T-helper 1 cell treated with Interleukin-12 subunit alpha and Interleukin-12 subunit beta and Interleukin-4 antibody, amounts not matched to agents 30 μg/mL and 1 μg/mL, for 36 hours (primary cell): ENCODE measurements around the gene TCF7L2.

Experiments
- H3K27ac Mint-ChIP-seq: one replicate; pipeline ENCODE4 v1.8.0; 2021; ENCODE audit warnings: mild to moderate bottlenecking, mixed read lengths
- H3K27me3 Mint-ChIP-seq: one replicate; pipeline ENCODE4 v1.8.0; 2021; ENCODE audit warnings: low read depth, mixed read lengths
- H3K36me3 Mint-ChIP-seq: one replicate; pipeline ENCODE4 v1.8.0; 2021; ENCODE audit warnings: low read depth, mixed read lengths
- H3K4me1 Mint-ChIP-seq: one replicate; pipeline ENCODE4 v1.8.0; 2021; ENCODE audit warnings: low read depth, mixed read lengths
- H3K4me3 Mint-ChIP-seq: one replicate; pipeline ENCODE4 v1.8.0; 2021; ENCODE audit warnings: mild to moderate bottlenecking, moderate library complexity, mixed read lengths
- H3K9me3 Mint-ChIP-seq: one replicate; pipeline ENCODE4 v1.8.0; 2021; ENCODE audit warnings: mixed read lengths

TCF7L2 gene

DNA sequence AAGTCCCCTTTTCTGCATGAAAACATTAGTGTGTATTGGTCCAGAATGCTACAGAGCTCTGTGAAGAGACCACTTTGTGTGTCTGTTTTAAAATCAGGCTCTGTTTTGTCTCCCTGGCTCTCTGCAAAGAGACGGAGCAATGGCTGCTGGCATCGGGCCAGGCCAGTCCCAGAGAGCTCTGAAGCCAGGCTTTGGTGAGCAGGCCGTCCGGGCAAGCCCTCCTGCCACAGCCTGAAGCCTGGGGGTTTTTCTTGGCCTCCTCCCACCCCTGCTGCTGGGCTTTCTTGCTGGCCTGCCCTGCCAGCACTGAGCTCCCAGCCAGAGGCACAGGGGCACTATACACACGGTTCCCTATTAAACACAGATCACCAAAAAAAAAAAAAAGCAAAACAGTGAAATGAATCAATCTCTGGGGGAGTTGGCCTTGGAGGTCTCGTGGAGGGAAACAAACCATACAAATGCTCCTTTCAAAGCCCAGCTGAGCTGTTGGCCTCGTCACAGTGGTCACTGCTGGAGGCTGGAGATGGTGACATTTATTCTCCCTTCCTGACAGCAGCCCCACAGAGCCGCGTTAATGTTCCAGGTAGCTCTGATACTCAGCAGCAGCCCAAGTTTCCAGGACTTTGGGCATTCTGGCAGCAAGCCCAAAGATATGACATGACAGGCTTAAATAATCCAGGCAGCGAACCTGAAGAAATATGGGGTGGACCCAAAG lies 237.2 kb downstream of the TCF7L2 start:
- no peaks in the 10 kb centered on the region for H3K4me1 Mint-ChIP-seq
- no peaks in the 10 kb centered on the region for H3K9me3 Mint-ChIP-seq
- H3K36me3 Mint-ChIP-seq: no peaks in the 10 kb centered on the region
- H3K27me3 Mint-ChIP-seq: no peaks in the 10 kb centered on the region
- H3K27ac Mint-ChIP-seq: no peak overlapping the region
- no peak overlapping the region for H3K4me3 Mint-ChIP-seq

GRCh38 chr10:113199459-113199858 lies 249.4 kb downstream of the TCF7L2 start:
- Mint-ChIP-seq H3K27me3 (peaks cover 9% of the 10 kb centered on the region), H3K4me1 (no peaks in the 10 kb centered on the region), H3K4me3 (no peak overlapping the region), H3K36me3 (no peaks in the 10 kb centered on the region), H3K27ac (no peak overlapping the region), H3K9me3 (peaks cover 3% of the 10 kb centered on the region)

- peaks cover 5% of the 10 kb centered on the region for H3K27me3 Mint-ChIP-seq
- H3K4me3 Mint-ChIP-seq: no peak overlapping the region
- peaks cover 3% of the 10 kb centered on the region for H3K9me3 Mint-ChIP-seq
- H3K36me3 Mint-ChIP-seq: no peaks in the 10 kb centered on the region
- no peak overlapping the region for H3K27ac Mint-ChIP-seq
- H3K4me1 Mint-ChIP-seq: no peaks in the 10 kb centered on the region
Observed at GRCh38 chr10:113202011-113202410, 252.0 kb downstream of the TCF7L2 start.

DNA sequence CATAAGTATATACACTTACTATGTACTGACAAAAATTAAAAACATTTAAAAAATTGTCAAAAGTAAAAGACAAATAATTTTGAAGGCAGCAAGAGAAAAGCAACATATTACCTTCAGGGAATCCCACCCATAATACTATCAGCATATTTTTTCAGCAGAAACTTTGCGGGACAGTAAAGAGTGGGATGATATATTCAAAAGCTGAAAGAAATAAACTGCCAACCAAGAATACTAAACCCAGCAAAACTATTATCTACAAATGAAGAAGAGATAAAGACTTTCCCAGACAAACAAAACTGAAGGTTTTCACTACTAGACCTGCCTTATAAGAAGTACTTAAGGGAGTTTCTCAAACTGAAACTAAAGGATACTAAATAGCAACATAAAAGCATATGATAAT lies 257.9 kb downstream of the TCF7L2 start:
- Mint-ChIP-seq H3K4me1 (no peaks in the 10 kb centered on the region), H3K4me3 (no peak overlapping the region), H3K27me3 (no peaks in the 10 kb centered on the region), H3K9me3 (peaks cover 9% of the 10 kb centered on the region), H3K36me3 (no peaks in the 10 kb centered on the region), H3K27ac (no peak overlapping the region)

GRCh38 chr10:113213035-113213434 lies 263.0 kb downstream of the TCF7L2 start:
- H3K4me1 Mint-ChIP-seq: no peaks in the 10 kb centered on the region
- H3K27ac Mint-ChIP-seq: no peak overlapping the region
- no peaks in the 10 kb centered on the region for H3K36me3 Mint-ChIP-seq
- peaks cover 2% of the 10 kb centered on the region for H3K9me3 Mint-ChIP-seq
- peaks cover 4% of the 10 kb centered on the region for H3K27me3 Mint-ChIP-seq
- no peak overlapping the region for H3K4me3 Mint-ChIP-seq

GRCh38 chr10:113214331-113214730 lies 264.3 kb downstream of the TCF7L2 start:
- Mint-ChIP-seq H3K9me3 (no peaks in the 10 kb centered on the region), H3K27ac (no peak overlapping the region), H3K4me1 (no peaks in the 10 kb centered on the region), H3K36me3 (no peaks in the 10 kb centered on the region), H3K4me3 (no peak overlapping the region), H3K27me3 (peaks cover 4% of the 10 kb centered on the region)

GRCh38 chr10:113216102-113216501 lies 266.1 kb downstream of the TCF7L2 start:
- H3K4me3 Mint-ChIP-seq: no peak overlapping the region
- H3K9me3 Mint-ChIP-seq: no peaks in the 10 kb centered on the region
- H3K27me3 Mint-ChIP-seq: peaks cover 4% of the 10 kb centered on the region
- H3K4me1 Mint-ChIP-seq: no peaks in the 10 kb centered on the region
- H3K36me3 Mint-ChIP-seq: no peaks in the 10 kb centered on the region
- no peak overlapping the region for H3K27ac Mint-ChIP-seq
